H1 (cell line): ENCODE results near the gene PEX26. TPM values are rescaled to one million over a fixed set of nuclear protein-coding genes. Genes with fewer than 3 reads are reported as not detected.

Experiments
- CTCF ChIA-PET: fragments of 300-600 bp; sonication (Branson Sonifier 250); formaldehyde crosslinking; loops from one replicate; lab custom pipeline; 2021; ENCODE audit not compliant: partially characterized antibody; lab: Charles Lee
- POLR2A ChIA-PET: fragments of 300-600 bp; sonication (Branson Sonifier 250); formaldehyde crosslinking; loops from one replicate; lab custom pipeline; 2021; ENCODE audit warnings: inconsistent platforms; ENCODE audit not compliant: partially characterized antibody; lab: Charles Lee
- DNase-seq, 2 experiments: peaks; one replicate each; pipeline versions ENCODE4 v3.0.0 to v3.0.0-alpha.2; 2010 to 2022; ENCODE audit warnings: low spot score in 2 of 2, low read depth in 1 of 2, mixed read lengths in 1 of 2
- FAIRE-seq: peaks from 2 replicates; lab custom pipeline; 2011; peaks lifted over from hg19 to GRCh38; lab: Jason Lieb, UNC
- H2AFZ ChIP-seq: 2 replicates; pipeline ENCODE4 v1.8.1; 2012; ENCODE audit warnings: low read length, inconsistent platforms
- H2AK5ac ChIP-seq: 2 replicates; pipeline ENCODE4 v1.6.1; 2013; ENCODE audit warnings: low read depth, low read length
- H2BK120ac ChIP-seq: replicated peaks from 2 replicates; pipeline ENCODE3; 2013; ENCODE audit warnings: low read depth, low read length, inconsistent platforms
- H2BK12ac ChIP-seq: 2 replicates; pipeline ENCODE4 v1.6.1; 2013; ENCODE audit warnings: low read depth, low read length
- H2BK15ac ChIP-seq: 2 replicates; pipeline ENCODE4 v1.6.1; 2013; ENCODE audit warnings: low read length
- H2BK20ac ChIP-seq: 2 replicates; pipeline ENCODE4 v1.6.1; 2013; ENCODE audit warnings: low read length
- H2BK5ac ChIP-seq: 2 replicates; pipeline ENCODE4 v1.6.1; 2013; ENCODE audit warnings: low read depth, low read length
- H3K14ac ChIP-seq: 2 replicates; pipeline ENCODE4 v1.6.1; 2013; ENCODE audit warnings: inconsistent platforms; ENCODE audit not compliant: insufficient read length
- H3K18ac ChIP-seq: 2 replicates; pipeline ENCODE4 v1.6.1; 2013; ENCODE audit warnings: low read length; ENCODE audit errors: extremely low read depth
- H3K23ac ChIP-seq: 2 replicates; pipeline ENCODE4 v1.6.1; 2013; ENCODE audit warnings: inconsistent platforms; ENCODE audit not compliant: insufficient read length
- H3K23me2 ChIP-seq: 2 replicates; pipeline ENCODE4 v1.6.1; 2013; ENCODE audit warnings: low read depth, low read length
- H3K27ac ChIP-seq: 2 replicates; pipeline ENCODE4 v1.6.1; 2011; ENCODE audit warnings: low read depth, low read length, inconsistent platforms
- H3K27me3 ChIP-seq, 4 experiments: replicated peaks in 1 of 4; 1 replicate in 1 of 4; 2 replicates in 3 of 4; pipeline versions ENCODE4 v1.6.1 to v1.8.1; 2011 to 2013; ENCODE audit warnings: low read length in 3 of 4, mild to moderate bottlenecking in 3 of 4, inconsistent platforms in 2 of 4, mixed read lengths in 2 of 4, moderate library complexity in 1 of 4; ENCODE audit not compliant: control insufficient read depth in 3 of 4, insufficient read depth in 3 of 4; ENCODE audit errors: extremely low read depth in 1 of 4
- H3K36me3 ChIP-seq, 4 experiments: 2 replicates each; pipeline versions ENCODE4 v1.6.1 to v1.8.1; 2011 to 2013; ENCODE audit warnings: mild to moderate bottlenecking in 4 of 4, low read length in 3 of 4, moderate library complexity in 2 of 4, control low read depth in 1 of 4, inconsistent platforms in 1 of 4; ENCODE audit not compliant: insufficient read depth in 4 of 4, control insufficient read depth in 2 of 4
- H3K4ac ChIP-seq: replicated peaks from 2 replicates; pipeline ENCODE3; 2013; ENCODE audit warnings: low read length, low read depth, mixed read lengths, inconsistent platforms; ENCODE audit not compliant: insufficient read length
- H3K4me1 ChIP-seq, 4 experiments: replicated peaks in 1 of 4; 1 replicate in 1 of 4; 2 replicates in 3 of 4; pipeline versions ENCODE4 v1.6.1 to v1.8.1; 2011 to 2013; ENCODE audit warnings: low read length in 3 of 4, inconsistent platforms in 2 of 4, mixed read lengths in 1 of 4; ENCODE audit not compliant: insufficient read depth in 4 of 4, control insufficient read depth in 3 of 4
- H3K4me2 ChIP-seq, 2 experiments: 2 replicates each; pipeline versions ENCODE4 v1.6.1 to v1.8.1; 2011 to 2013; ENCODE audit warnings: low read depth in 2 of 2, low read length in 2 of 2, control low read depth in 1 of 2, inconsistent platforms in 1 of 2, mild to moderate bottlenecking in 1 of 2; ENCODE audit not compliant: insufficient read depth in 1 of 2
- H3K4me3 ChIP-seq, 4 experiments: fragments of 200-600, 300-600 bp in 1 of 4; sonication (generic), shearing (Covaris generic), sonication (Bioruptor Twin) in 1 of 4; 2 replicates each; pipeline versions ENCODE4 v1.5.1 to v1.8.1; 2011 to 2016; ENCODE audit warnings: low read length in 4 of 4, low read depth in 3 of 4, control low read depth in 2 of 4, inconsistent platforms in 2 of 4, mild to moderate bottlenecking in 2 of 4, mixed read lengths in 1 of 4, moderate library complexity in 1 of 4; ENCODE audit not compliant: insufficient read depth in 2 of 4; ENCODE audit errors: extremely low read depth in 1 of 4
- H3K56ac ChIP-seq: replicated peaks from 2 replicates; pipeline ENCODE3; 2013; ENCODE audit warnings: low read depth, mild to moderate bottlenecking, mixed read lengths, low read length, inconsistent platforms; ENCODE audit not compliant: insufficient read length
- H3K79me1 ChIP-seq: 2 replicates; pipeline ENCODE4 v1.6.1; 2013; ENCODE audit warnings: low read depth, low read length, control low read depth
- H3K79me2 ChIP-seq, 2 experiments: 2 replicates each; pipeline versions ENCODE4 v1.6.1 to v1.8.1; 2012 to 2013; ENCODE audit warnings: low read length in 2 of 2, mild to moderate bottlenecking in 2 of 2, inconsistent platforms in 1 of 2; ENCODE audit not compliant: insufficient read depth in 2 of 2, control insufficient read depth in 1 of 2
- H3K9ac ChIP-seq, 4 experiments: replicated peaks in 1 of 4; 1 replicate in 1 of 4; 2 replicates in 3 of 4; pipeline versions ENCODE4 v1.6.1 to v1.8.1; 2011 to 2013; ENCODE audit warnings: low read depth in 3 of 4, low read length in 3 of 4, control low read depth in 2 of 4, mild to moderate bottlenecking in 2 of 4, moderate library complexity in 2 of 4, inconsistent platforms in 1 of 4; ENCODE audit errors: extremely low read depth in 1 of 4
- H3K9me3 ChIP-seq, 2 experiments: 2 replicates each; pipeline versions ENCODE4 v1.6.1 to v1.8.1; 2012 to 2013; ENCODE audit warnings: mild to moderate bottlenecking in 2 of 2, moderate library complexity in 2 of 2, control low read depth in 1 of 2, inconsistent platforms in 1 of 2, low read depth in 1 of 2, low read length in 1 of 2, mixed read lengths in 1 of 2; ENCODE audit not compliant: insufficient read depth in 2 of 2
- H4K20me1 ChIP-seq, 2 experiments: replicated peaks in 1 of 2; 2 replicates each; pipeline versions ENCODE3 to v1.8.1; 2011 to 2013; ENCODE audit warnings: inconsistent platforms in 2 of 2, low read length in 2 of 2, mild to moderate bottlenecking in 1 of 2; ENCODE audit not compliant: insufficient read depth in 2 of 2, control insufficient read depth in 1 of 2
- H4K5ac ChIP-seq: 2 replicates; pipeline ENCODE4 v1.6.1; 2013; ENCODE audit warnings: low read length, low read depth, mixed read lengths, inconsistent platforms; ENCODE audit not compliant: insufficient read length
- H4K8ac ChIP-seq: 2 replicates; pipeline ENCODE4 v1.8.0; 2013; ENCODE audit warnings: mild to moderate bottlenecking, moderate library complexity, low read length, inconsistent platforms; ENCODE audit not compliant: insufficient read depth; ENCODE audit errors: extremely low read depth
- H4K91ac ChIP-seq: replicated peaks from 2 replicates; pipeline ENCODE3; 2013; ENCODE audit warnings: low read length, mixed read lengths, inconsistent platforms; ENCODE audit not compliant: insufficient read length
- CBX8 ChIP-seq: fragments of 300-800, 300-1000 bp; sonication (generic); IDR thresholded peaks from 2 replicates; pipeline ENCODE4 v1.7.1; 2016; ENCODE audit warnings: low read depth, low read length, borderline replicate concordance
- CTBP2 ChIP-seq: IDR thresholded peaks from 2 replicates; pipeline ENCODE4 v1.7.0; 2011; ENCODE audit warnings: borderline replicate concordance, mild to moderate bottlenecking, moderate library complexity, mixed read lengths, low read length; ENCODE audit not compliant: insufficient read depth, insufficient read length
- EGR1 ChIP-seq: IDR thresholded peaks from 2 replicates; pipeline ENCODE4 v1.6.1; 2011; ENCODE audit warnings: low read depth, low read length, borderline replicate concordance
- EP300 ChIP-seq, 2 experiments: IDR thresholded peaks; 1 replicate in 1 of 2; 2 replicates in 1 of 2; pipeline ENCODE4 v1.6.1; 2011 to 2012; ENCODE audit warnings: low read depth in 2 of 2, low read length in 2 of 2, mild to moderate bottlenecking in 2 of 2, borderline replicate concordance in 1 of 2, inconsistent platforms in 1 of 2, moderate library complexity in 1 of 2
- HDAC2 ChIP-seq, 2 experiments: fragments of 300-600 bp in 1 of 2; sonication (generic) in 1 of 2; IDR thresholded peaks; 2 replicates each; pipeline ENCODE4 v1.6.1; 2011 to 2012; ENCODE audit warnings: low read depth in 2 of 2, low read length in 2 of 2, mild to moderate bottlenecking in 2 of 2, moderate library complexity in 2 of 2, borderline replicate concordance in 1 of 2, inconsistent platforms in 1 of 2
- KDM5A ChIP-seq: fragments of 200-600 bp; IDR thresholded peaks from 2 replicates; pipeline ENCODE4 v1.7.1; 2012; ENCODE audit warnings: mild to moderate bottlenecking, low read length, inconsistent platforms, mixed read lengths
- MAX ChIP-seq: IDR thresholded peaks from 2 replicates; pipeline ENCODE4 v1.6.1; 2012; ENCODE audit warnings: inconsistent platforms
- NANOG ChIP-seq: IDR thresholded peaks from 2 replicates; pipeline ENCODE4 v1.6.1; 2011; ENCODE audit warnings: low read length, low read depth, mild to moderate bottlenecking, inconsistent platforms; ENCODE audit not compliant: insufficient read depth, poor library complexity, severe bottlenecking
- RNF2 ChIP-seq: fragments of 200-900, 300-1000 bp; sonication (generic); IDR thresholded peaks from 2 replicates; pipeline ENCODE4 v1.7.1; 2016; ENCODE audit warnings: borderline replicate concordance, low read depth, mild to moderate bottlenecking, antibody characterized with exemption, low read length; ENCODE audit not compliant: poor library complexity, severe bottlenecking; ENCODE audit errors: missing control alignments
- SP4 ChIP-seq: IDR thresholded peaks from 2 replicates; pipeline ENCODE4 v1.6.1; 2012; ENCODE audit warnings: low read length, inconsistent platforms
- TCF12 ChIP-seq: IDR thresholded peaks from 2 replicates; pipeline ENCODE4 v1.6.1; 2011; ENCODE audit warnings: low read depth, mild to moderate bottlenecking, low read length
- TEAD4 ChIP-seq: IDR thresholded peaks from 2 replicates; pipeline ENCODE4 v1.6.1; 2012; ENCODE audit warnings: low read depth, low read length, inconsistent platforms, mixed read lengths
- ZNF274 ChIP-seq: IDR thresholded peaks from 2 replicates; pipeline ENCODE4 v1.7.0; 2012; ENCODE audit warnings: low read length, borderline replicate concordance; ENCODE audit errors: extremely low read depth
- WGBS, 2 experiments: shearing (Covaris generic) in 1 of 2; methylation state at CpG; one replicate each; pipeline versions ENCODE4 v1.1.6 to v1.1.7; 2013 to 2015; ENCODE audit warnings: low lambda C conversion rate in 2 of 2, mixed read lengths in 2 of 2, inconsistent platforms in 1 of 2, low coverage in 1 of 2, missing lambda C conversion rate in 1 of 2; ENCODE audit not compliant: insufficient replicate concordance in 2 of 2, insufficient coverage in 1 of 2, insufficient read length in 1 of 2; ENCODE audit errors: extremely low coverage in 1 of 2, missing lambda C conversion rate in 1 of 2; 5-methylcytosine and 5-hydroxymethylcytosine counted together
- polyA plus RNA-seq, 7 experiments: library from polyadenylated mRNA; depleted of rRNA in 3 of 7; stranded (reverse) in 5 of 7; unstranded in 2 of 7; fragments of >200 nt in 5 of 7; fragments of 200-250 nt in 2 of 7; gene quantifications; 1 replicate in 5 of 7; 2 replicates in 1 of 7; 4 replicates in 1 of 7; pipeline versions ENCODE4 v1.2.1 to v1.2.3, GENCODE V29; 2011 to 2013; ENCODE audit warnings: missing spikeins in 2 of 7, mixed read lengths in 2 of 7
- total RNA-seq: library from RNA; stranded (reverse); fragmentation: NEBNext Ultra II Directional; extraction: Animal tissue kit (Norgen Biotek cat#: 25700); gene quantifications from 2 replicates; pipeline ENCODE4 v1.2.1, GENCODE V29; 2021

Gene PEX26
- total and polyA plus RNA-seq, 2 of the 8 experiments (the other 6 are each of a cell fraction or from before 2014, with no cell fraction given), result 33.1 to 49.0 TPM

DNA sequence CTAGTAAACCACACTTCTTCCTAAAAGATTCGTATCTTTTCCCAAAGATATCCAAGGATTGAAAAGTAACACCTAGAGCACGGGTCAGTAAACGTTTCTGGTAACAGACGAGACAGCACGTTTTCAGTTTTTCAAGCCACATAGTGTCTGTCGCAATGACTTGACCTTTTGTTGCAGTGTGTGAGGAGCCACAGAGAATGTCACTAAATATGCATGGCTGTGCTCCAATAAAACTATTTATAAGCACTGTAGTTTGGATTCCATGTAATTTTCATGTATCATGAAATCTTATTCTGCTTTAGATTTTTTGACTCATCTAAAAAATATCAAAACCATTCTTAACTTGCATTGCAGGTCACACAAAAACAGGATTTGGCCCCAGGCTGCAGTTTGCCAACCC, 35.1 kb upstream of the PEX26 start:
- Histone ChIP-seq H4K20me1 (no peaks in the 10 kb centered on the region), H3K27ac (no peak overlapping the region), H3K4me3 (no peak overlapping the region), H3K56ac (no peak overlapping the region), H3K18ac (no peak overlapping the region), H3K9me3 (peaks cover 3 to 7% of the 10 kb centered on the region in 2 experiments; a peak in 3 of 4 replicates), H3K36me3 (no peaks in the 10 kb centered on the region), H3K4me2 (no peak overlapping the region), H2BK20ac (no peak overlapping the region), H3K14ac (no peak overlapping the region), H3K23me2 (no peaks in the 10 kb centered on the region), H3K4me1 (no peaks in the 10 kb centered on the region), H3K79me2 (no peaks in the 10 kb centered on the region), H3K79me1 (no peaks in the 10 kb centered on the region), H4K8ac (no peak overlapping the region), H2AFZ (no peak overlapping the region), H3K23ac (no peak overlapping the region), H2AK5ac (no peak overlapping the region), H2BK5ac (no peak overlapping the region), H2BK120ac (no peak overlapping the region), H4K5ac (no peak overlapping the region), H2BK15ac (no peak overlapping the region), H2BK12ac (no peak overlapping the region), H3K9ac (no peak overlapping the region), H3K27me3 (no peaks in the 10 kb centered on the region; a peak in 1 of 7 replicates), H3K4ac (no peak overlapping the region), H4K91ac (no peak overlapping the region)
- no peak for FAIRE-seq
- POLR2A ChIA-PET, result no interaction called here
- DNase-seq, result no peak
- 92% methylated on average over 6 of the region's 6 CpGs; no CpG with 5 or more reads in 1 of the 2 experiments for whole genome bisulfite sequencing, 2 experiments
- CTCF ChIA-PET, result no interaction called here
- no peak for TF ChIP-seq EP300 (IDR thresholded peaks at IDR 0.05; ENCODE audit: borderline replicate concordance in 1 of 2, low read depth in 2 of 2, low read length in 2 of 2)
- no peak for TF ChIP-seq NANOG
- TF ChIP-seq RNF2, result no peak
- TF ChIP-seq EGR1, result no peak
- TF ChIP-seq ZNF274, result no peak
- TF ChIP-seq CTBP2, result no peak
- no peak for TF ChIP-seq TEAD4
- no peak for TF ChIP-seq SP4
- TF ChIP-seq HDAC2 (IDR thresholded peaks at IDR 0.05; ENCODE audit: borderline replicate concordance in 1 of 2, low read depth in 2 of 2, low read length in 2 of 2), result no peak
- TF ChIP-seq CBX8, result no peak
- TF ChIP-seq KDM5A, result no peak
- no peak for TF ChIP-seq MAX
- no peak for TF ChIP-seq TCF12
